ENCODE measurements around the gene UNC5A. TPM values are rescaled to one million over a fixed set of nuclear protein-coding genes. Genes with fewer than 3 reads are reported as not detected.
A peak's percentile ranks its signal among the peaks of the same experiment; 100 is the strongest.

Gene UNC5A
- total and polyA plus RNA-seq, 5 experiments from 2014 or later, result not detected

DNA sequence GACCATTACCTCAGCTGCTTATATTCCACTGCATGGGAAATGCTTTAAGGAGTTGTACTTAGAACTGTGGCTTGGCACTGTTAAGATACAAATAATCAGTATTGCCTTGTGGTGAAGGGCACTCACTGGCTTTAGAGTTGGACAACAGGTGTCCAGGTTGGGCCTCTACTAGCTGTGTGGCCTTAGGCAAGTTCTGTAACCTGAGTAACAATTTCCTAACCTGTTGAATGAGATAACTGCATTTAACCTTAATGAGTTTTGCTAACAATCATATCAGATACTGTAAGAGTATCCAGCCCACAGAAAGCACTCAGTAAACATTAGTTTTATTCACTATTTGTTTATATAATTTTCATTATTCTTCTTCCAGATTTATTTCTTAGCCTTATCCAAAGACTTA lies 106.0 kb downstream of the UNC5A start:
- Mint-ChIP-seq H3K36me3 (peaks cover 0 to 65% (median 2%) of the 10 kb centered on the region in 3 donors), H3K4me3 (no peak overlapping the region), H3K27ac (peak overlapping the region in 3 of 10 donors; percentile 3 to 20 (median 15)), H3K4me1 (peaks cover 0 to 14% (median 10%) of the 10 kb centered on the region in 4 donors), H3K27me3 (no peaks in the 10 kb centered on the region), H3K9me3 (no peaks in the 10 kb centered on the region)
- POLR2A ChIA-PET, result interaction anchor here (0.6 kb wide), 1 partner anchor 1219 kb away, joined by 5 read pairs; no protein-coding TSS in a partner anchor
- ATAC-seq, result no peak
- DNase-seq, result no peak

DNA sequence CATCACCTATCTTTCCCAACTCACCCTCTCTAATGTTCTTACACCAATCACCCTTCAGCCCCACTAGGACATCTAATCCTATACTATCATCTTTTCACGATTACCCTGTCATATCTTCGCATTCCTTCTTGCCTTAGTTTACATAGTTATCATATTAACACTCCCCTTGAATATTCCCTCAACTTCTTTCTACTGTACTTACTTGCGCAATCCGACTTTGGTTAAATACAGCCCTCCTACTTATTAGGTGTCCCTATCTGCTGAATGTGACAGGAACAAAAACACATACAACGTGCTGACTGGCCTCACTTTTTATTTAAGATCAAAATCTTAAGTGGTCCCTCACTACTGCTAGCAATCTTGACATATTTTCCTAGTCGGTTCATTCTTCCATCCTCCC lies 108.3 kb downstream of the UNC5A start:
- Mint-ChIP-seq H3K27ac (peak overlapping the region in 1 of 10 donors; percentile 2), H3K9me3 (no peaks in the 10 kb centered on the region), H3K36me3 (peaks cover 0 to 67% (median 2%) of the 10 kb centered on the region in 3 donors), H3K27me3 (no peaks in the 10 kb centered on the region), H3K4me3 (no peak overlapping the region), H3K4me1 (peaks cover 0 to 18% (median 12%) of the 10 kb centered on the region in 4 donors)
- POLR2A ChIA-PET, result no interaction called here
- ATAC-seq, result no peak
- DNase-seq, result no peak

DNA sequence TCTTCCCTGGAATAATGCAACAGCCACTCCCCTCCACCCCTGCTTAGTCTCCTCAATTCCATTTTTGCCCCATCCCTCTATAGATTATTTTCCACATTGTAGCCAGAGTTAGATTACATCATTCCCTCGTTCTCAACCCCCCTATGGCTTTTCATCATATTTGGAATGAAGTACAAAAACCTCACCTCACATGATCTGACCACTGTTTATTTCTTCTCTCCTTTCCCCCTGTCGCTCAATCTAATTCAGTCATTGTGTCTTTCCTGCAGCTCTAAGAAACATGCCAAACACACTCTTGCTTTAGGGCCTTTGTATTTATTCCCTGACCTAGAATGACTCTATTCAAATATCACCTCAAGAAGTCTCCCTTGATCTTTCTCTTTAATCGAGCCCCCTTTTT lies 111.4 kb downstream of the UNC5A start:
- Mint-ChIP-seq H3K4me1 (peaks cover 0 to 15% (median 10%) of the 10 kb centered on the region in 4 donors), H3K27me3 (no peaks in the 10 kb centered on the region), H3K9me3 (no peaks in the 10 kb centered on the region), H3K27ac (peak overlapping the region in 3 of 10 donors; percentile 24 to 38 (median 25)), H3K36me3 (peaks cover 0 to 63% (median 10%) of the 10 kb centered on the region in 3 donors), H3K4me3 (no peak overlapping the region)
- ATAC-seq (no peak), DNase-seq (no peak)
- POLR2A ChIA-PET, result no interaction called here

DNA sequence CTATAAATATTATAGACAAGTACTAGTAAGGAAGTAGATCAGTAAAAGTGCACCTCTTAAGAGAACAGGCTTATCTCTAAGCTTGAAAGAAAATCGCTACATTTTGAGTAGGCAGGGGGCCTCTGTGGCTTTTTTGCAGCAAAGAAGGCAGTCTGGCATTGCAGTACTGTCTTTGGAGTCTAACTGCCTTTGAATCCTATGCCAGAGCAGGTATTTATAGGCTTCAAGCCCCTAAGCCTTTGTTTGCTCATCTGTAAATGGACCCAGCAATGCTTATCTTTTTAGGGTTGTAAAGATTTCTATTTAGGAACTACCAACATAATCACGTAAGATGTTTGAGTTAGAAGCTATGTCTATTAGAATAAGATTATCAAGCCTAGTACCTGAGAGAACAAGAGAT lies 112.5 kb downstream of the UNC5A start:
- DNase-seq (no peak), ATAC-seq (no peak)
- H3K27ac Mint-ChIP-seq, result no peak overlapping the region
- no peak overlapping the region for H3K4me3 Mint-ChIP-seq
- peaks cover 0 to 61% (median 10%) of the 10 kb centered on the region in 3 donors for H3K36me3 Mint-ChIP-seq
- POLR2A ChIA-PET, result no interaction called here
- peaks cover 0 to 15% (median 8%) of the 10 kb centered on the region in 4 donors for H3K4me1 Mint-ChIP-seq
- no peaks in the 10 kb centered on the region for H3K27me3 Mint-ChIP-seq
- no peaks in the 10 kb centered on the region for H3K9me3 Mint-ChIP-seq

DNA sequence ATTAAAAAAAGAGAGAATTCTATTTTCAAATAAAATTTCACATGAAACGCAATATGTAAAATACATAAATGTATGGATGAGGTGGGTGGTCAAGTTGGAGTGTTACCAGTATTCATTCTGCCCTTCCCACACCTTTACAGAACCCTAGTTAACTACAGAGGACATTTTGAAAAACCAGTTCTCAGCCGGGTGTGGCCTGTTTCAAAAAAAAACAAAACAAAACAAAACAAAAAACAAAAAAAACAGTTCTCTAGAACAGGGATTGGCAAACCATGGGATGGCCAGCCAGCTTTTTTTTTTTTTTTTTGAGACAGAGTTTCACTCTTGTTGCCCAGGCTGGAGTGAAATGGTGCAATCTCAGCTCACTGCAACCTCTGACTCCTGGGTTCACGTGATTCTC lies 117.2 kb downstream of the UNC5A start:
- Mint-ChIP-seq H3K4me1 (peaks cover 4 to 20% (median 14%) of the 10 kb centered on the region in 4 donors), H3K9me3 (no peaks in the 10 kb centered on the region), H3K27ac (no peak overlapping the region), H3K27me3 (no peaks in the 10 kb centered on the region), H3K4me3 (no peak overlapping the region), H3K36me3 (peaks cover 0 to 56% (median 11%) of the 10 kb centered on the region in 3 donors)
- POLR2A ChIA-PET, result no interaction called here
- ATAC-seq, result no peak
- DNase-seq, result no peak

DNA sequence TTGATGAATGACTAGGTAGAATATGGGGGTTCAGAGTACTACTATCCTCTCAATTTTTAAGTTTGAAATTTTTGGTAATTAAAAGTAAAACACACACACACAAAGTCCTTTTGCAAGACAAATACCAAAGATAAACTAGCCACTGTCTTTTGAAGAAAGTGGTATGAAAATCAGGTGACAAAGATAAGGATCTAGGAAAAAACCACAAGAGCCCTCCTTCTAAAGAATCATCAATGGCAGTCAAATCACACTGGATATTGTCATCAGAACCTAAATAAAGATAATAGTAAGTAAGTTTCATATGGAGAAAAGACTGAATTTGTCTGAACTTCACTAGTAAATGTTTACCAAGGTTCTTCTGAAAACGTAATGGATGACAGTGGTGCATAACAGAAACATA lies 119.3 kb downstream of the UNC5A start:
- H3K27ac Mint-ChIP-seq, result no peak overlapping the region
- peaks cover 0 to 64% (median 11%) of the 10 kb centered on the region in 3 donors for H3K36me3 Mint-ChIP-seq
- DNase-seq, result no peak
- no peak for ATAC-seq
- H3K9me3 Mint-ChIP-seq, result no peaks in the 10 kb centered on the region
- H3K27me3 Mint-ChIP-seq, result no peaks in the 10 kb centered on the region
- POLR2A ChIA-PET, result no interaction called here
- H3K4me3 Mint-ChIP-seq, result no peak overlapping the region
- peaks cover 2 to 20% (median 14%) of the 10 kb centered on the region in 4 donors for H3K4me1 Mint-ChIP-seq

Other genes starting within 250 kb of the UNC5A start
- gene GPRIN1, start 200.4 kb upstream of the UNC5A start, total RNA-seq, result under 1 TPM in 1 of 2 experiments, not detected in 1; 0.11 TPM
- under 1 TPM in 2 of 3 donors, not detected in 1; 0.06 to 0.27 TPM for gene GPRIN1, start 200.4 kb upstream of the UNC5A start, polyA plus RNA-seq
- gene SNCB, start 180.0 kb upstream of the UNC5A start, total RNA-seq, result not detected
- gene SNCB, start 180.0 kb upstream of the UNC5A start, polyA plus RNA-seq, result not detected
- gene EIF4E1B, start 179.9 kb upstream of the UNC5A start, total RNA-seq, result not detected
- gene EIF4E1B, start 179.9 kb upstream of the UNC5A start, polyA plus RNA-seq, result not detected
- gene TSPAN17, start 163.1 kb upstream of the UNC5A start, total RNA-seq, result 10 to 100 TPM; 19.4 to 21.4 TPM
- gene TSPAN17, start 163.1 kb upstream of the UNC5A start, polyA plus RNA-seq, result 10 to 100 TPM; 13.5 to 26.0 (median 18.4) TPM
- under 1 TPM; 0.52 to 0.86 TPM for gene HK3, start 88.8 kb downstream of the UNC5A start, total RNA-seq
- gene HK3, start 88.8 kb downstream of the UNC5A start, polyA plus RNA-seq, result under 1 TPM in 2 of 3 donors, not detected in 1; 0.21 to 0.23 TPM
- gene UIMC1, start 196.2 kb downstream of the UNC5A start, total RNA-seq, result 10 to 100 TPM; 60.9 to 70.0 TPM
- 10 to 100 TPM; 15.4 to 31.0 (median 16.6) TPM for gene UIMC1, start 196.2 kb downstream of the UNC5A start, polyA plus RNA-seq
- 10 to 100 TPM; 21.3 to 30.5 TPM for gene ZNF346, start 212.1 kb downstream of the UNC5A start, total RNA-seq
- gene ZNF346, start 212.1 kb downstream of the UNC5A start, polyA plus RNA-seq, result 10 to 100 TPM in 2 of 3 donors, 1 to 10 TPM in 1; 9.3 to 19.5 (median 11.4) TPM

All from naive thymus-derived CD8-positive, alpha-beta T cell (primary cell).